K562 (cell line): ENCODE data around the gene TMA16. TPM values are rescaled to one million over a fixed set of nuclear protein-coding genes. Genes with fewer than 3 reads are reported as not detected.

Experiments used
- ASH1L ChIP-seq: fragments of 450-650 bp; IDR thresholded peaks from 2 replicates; pipeline ENCODE4 v1.6.1; 2018; ENCODE audit warnings: borderline replicate concordance, mild to moderate bottlenecking, low read depth; ENCODE audit not compliant: partially characterized antibody
- CBFA2T2 ChIP-seq: fragments of 450-650 bp; conservative IDR thresholded peaks from 2 replicates; pipeline ENCODE4 v1.6.1; 2017; ENCODE audit warnings: mild to moderate bottlenecking
- CBFB ChIP-seq: sonication (generic); formaldehyde crosslinking; IDR thresholded peaks from 2 replicates; pipeline ENCODE4 v1.4.0; 2020; ENCODE audit warnings: mild to moderate bottlenecking, missing genetic modification reagents
- CEBPG ChIP-seq, 3 experiments: fragments of 200-800 bp in 1 of 3; sonication (Bioruptor generic) in 1 of 3; sonication (generic) in 1 of 3; formaldehyde crosslinking in 1 of 3; IDR thresholded peaks in 2 of 3; conservative IDR thresholded peaks in 1 of 3; 2 replicates each; pipeline versions ENCODE4 v1.6.1 to v1.8.0; 2016 to 2022; ENCODE audit warnings: missing compliant biosample characterization in 2 of 3, missing genetic modification characterization in 2 of 3, mild to moderate bottlenecking in 1 of 3, missing genetic modification reagents in 1 of 3
- CHD4 ChIP-seq: fragments of 200-600 bp; sonication (generic); IDR thresholded peaks from 3 replicates; pipeline ENCODE4 v1.6.1; 2012; ENCODE audit warnings: low read depth, mild to moderate bottlenecking, mixed read lengths, low read length, inconsistent platforms; ENCODE audit not compliant: insufficient read depth, insufficient replicate concordance, poor library complexity, severe bottlenecking
- ESRRB ChIP-seq: fragments of 250-450 bp; sonication (Bioruptor Pico); IDR thresholded peaks from 2 replicates; pipeline ENCODE4 v1.5.0; 2020; ENCODE audit warnings: mild to moderate bottlenecking, moderate library complexity, borderline replicate concordance
- HNRNPUL1 ChIP-seq: fragments of 200-400 bp; formaldehyde crosslinking; IDR thresholded peaks from 2 replicates; pipeline ENCODE4 v1.6.1; 2017; ENCODE audit warnings: low read length
- MAX ChIP-seq: sonication (generic); formaldehyde crosslinking; IDR thresholded peaks from 2 replicates; pipeline ENCODE4 v1.9.0; 2022; ENCODE audit warnings: mild to moderate bottlenecking, missing genetic modification reagents
- NFE2 ChIP-seq: IDR thresholded peaks from 2 replicates; pipeline ENCODE4 v1.6.1; 2014; ENCODE audit warnings: antibody characterized with exemption, low read depth
- PCBP1 ChIP-seq: fragments of 200-400 bp; formaldehyde crosslinking; IDR thresholded peaks from 2 replicates; pipeline ENCODE4 v1.6.1; 2018; ENCODE audit warnings: mild to moderate bottlenecking, low read depth, low read length; ENCODE audit not compliant: poor library complexity, severe bottlenecking
- POLR2G ChIP-seq: fragments of 200-400 bp; formaldehyde crosslinking; IDR thresholded peaks from 2 replicates; pipeline ENCODE4 v1.6.1; 2017; ENCODE audit warnings: low read depth, mild to moderate bottlenecking, antibody characterized with exemption, low read length, moderate library complexity
- SNAPC5 ChIP-seq: fragments of 250-450 bp; sonication (Bioruptor Pico); IDR thresholded peaks from 2 replicates; pipeline ENCODE4 v1.8.0; 2021; ENCODE audit warnings: moderate library complexity, mild to moderate bottlenecking, inconsistent platforms
- SP1 ChIP-seq: sonication (generic); formaldehyde crosslinking; IDR thresholded peaks from 2 replicates; pipeline ENCODE4 v1.8.1; 2022; ENCODE audit warnings: mild to moderate bottlenecking, missing genetic modification reagents
- XRCC4 ChIP-seq: IDR thresholded peaks from one replicate; pipeline ENCODE4 v1.6.1; 2011; ENCODE audit not compliant: insufficient read depth, insufficient read length; ENCODE audit errors: extremely low read depth
- XRCC5 ChIP-seq: fragments of 200-400 bp; formaldehyde crosslinking; IDR thresholded peaks from 2 replicates; pipeline ENCODE4 v1.6.1; 2017; ENCODE audit warnings: low read depth, mild to moderate bottlenecking, low read length
- ZBTB17 ChIP-seq: fragments of 450-650 bp; formaldehyde crosslinking; IDR thresholded peaks from 2 replicates; pipeline ENCODE4 v1.4.0; 2020; ENCODE audit warnings: mild to moderate bottlenecking
- ZNF133 ChIP-seq: fragments of 250-450 bp; sonication (Bioruptor Pico); IDR thresholded peaks from 2 replicates; pipeline ENCODE4 v1.4.0; 2020; ENCODE audit warnings: mild to moderate bottlenecking
- ZNF263 ChIP-seq: sonication (generic); formaldehyde crosslinking; IDR thresholded peaks from 2 replicates; pipeline ENCODE4 v1.8.0; 2022; ENCODE audit warnings: mild to moderate bottlenecking, missing genetic modification reagents, borderline replicate concordance
- ZNF384 ChIP-seq: IDR thresholded peaks from 2 replicates; pipeline ENCODE4 v1.6.1; 2012; ENCODE audit warnings: low read depth, low read length, improper control_type of control experiment
- ZNF445 ChIP-seq: fragments of 250-450 bp; sonication (Bioruptor Pico); IDR thresholded peaks from 2 replicates; pipeline ENCODE4 v1.4.0; 2020; ENCODE audit warnings: low read depth, mild to moderate bottlenecking, moderate library complexity
- ZNF609 ChIP-seq: sonication (generic); formaldehyde crosslinking; IDR thresholded peaks from 2 replicates; pipeline ENCODE4 v1.8.1; 2023; ENCODE audit warnings: missing genetic modification reagents, mild to moderate bottlenecking, borderline replicate concordance
- ZNF707 ChIP-seq: fragments of 250-450 bp; sonication (Bioruptor Pico); conservative IDR thresholded peaks from 2 replicates; pipeline ENCODE4 v1.8.0; 2022; ENCODE audit warnings: inconsistent platforms, mild to moderate bottlenecking, moderate library complexity
- ZNF75A ChIP-seq: fragments of 450-650 bp; formaldehyde crosslinking; IDR thresholded peaks from 2 replicates; pipeline ENCODE4 v1.4.0; 2020; ENCODE audit warnings: mild to moderate bottlenecking
- polyA plus RNA-seq, 8 experiments: library from polyadenylated mRNA; depleted of rRNA in 4 of 8; stranded (reverse) in 5 of 8; unstranded in 3 of 8; fragments of >200 nt; fragmentation: Nextera tagmentation in 2 of 8; fragmentation: Illumina TruSeq in 1 of 8; extraction: Ambion mirVana in 2 of 8; extraction: Trizol in 1 of 8; gene quantifications; 2 replicates each; pipeline versions ENCODE4 v1.2.1 to v1.2.3, GENCODE V29; 2011 to 2014; ENCODE audit warnings: inconsistent platforms in 1 of 8, missing spikeins in 1 of 8
- total RNA-seq, 7 experiments: library from RNA; depleted of rRNA in 6 of 7; stranded (reverse); fragments of >200 nt in 6 of 7; fragmentation: Illumina TruSeq in 2 of 7; extraction: Trizol in 2 of 7; gene quantifications; 2 replicates each; pipeline versions ENCODE4 v1.2.1 to v1.2.3, GENCODE V29; 2011 to 2021; ENCODE audit warnings: low replicate concordance in 1 of 7

The TMA16 gene
- total and polyA plus RNA-seq, 9 of the 15 experiments (the other 6 are each of a cell fraction or from before 2014, with no cell fraction given) = 27.7 to 74.8 (median 66.6) TPM

- TF ChIP-seq POLR2G = peak; percentile 99
- TF ChIP-seq CEBPG (CRISPR knock-in tag; IDR thresholded peaks at IDR 0.05) = no peak
- TF ChIP-seq CEBPG (tag; conservative IDR thresholded peaks at IDR 0.05 in 1 of 2, IDR thresholded peaks at IDR 0.05 in 1 of 2) = no peak
- no peak for TF ChIP-seq CBFA2T2
- peak; percentile 74 for TF ChIP-seq SP1 (CRISPR knock-in tag)
- no peak for TF ChIP-seq ZNF707
- TF ChIP-seq MAX (CRISPR knock-in tag) = peak; percentile 99
- TF ChIP-seq HNRNPUL1 = no peak
- TF ChIP-seq ZNF609 (CRISPR knock-in tag) = no peak
- TF ChIP-seq XRCC4 = no peak
- TF ChIP-seq PCBP1 = no peak
- no peak for TF ChIP-seq ZNF75A
- TF ChIP-seq ZBTB17 (CRISPR knock-in tag) = no peak
- peak; percentile 21; the same call in 1 of the 2 replicates for TF ChIP-seq NFE2
- TF ChIP-seq ASH1L = no peak
- TF ChIP-seq ZNF445 (CRISPR knock-in tag) = no peak
- no peak for TF ChIP-seq ZNF133 (CRISPR knock-in tag)
- no peak for TF ChIP-seq CHD4
- no peak for TF ChIP-seq ESRRB (CRISPR knock-in tag)
- TF ChIP-seq CBFB (CRISPR knock-in tag) = peak; percentile 84
- peak; percentile 74 for TF ChIP-seq ZNF263 (CRISPR knock-in tag)
- TF ChIP-seq SNAPC5 (CRISPR knock-in tag) = no peak
- TF ChIP-seq XRCC5 = peak; percentile 90
- TF ChIP-seq ZNF384 = no peak
These were observed at the start of gene TMA16 (continued) for GRCh38 chr4:163494360-163495241.
